ENCODE measurements around the gene HIVEP3. TPM values are rescaled to one million over a fixed set of nuclear protein-coding genes. Genes with fewer than 3 reads are reported as not detected.

Gene HIVEP3
- total RNA-seq, 1 donor from 2014 or later: 11.6 TPM

- H3K27ac ChIP-seq: no peak within 1 kb of the TSS
- H3K36me3 ChIP-seq: no peaks in the 10 kb centered on the region
- H3K9me3 ChIP-seq: no peaks in the 10 kb centered on the region
- peak; percentile 86 to 89 for ATAC-seq
- H3K4me1 ChIP-seq: peaks cover 65% of the 10 kb centered on the region
- peak; percentile 84 for DNase-seq
- H3K4me3 ChIP-seq: no peak within 1 kb of the TSS
- TF ChIP-seq CTCF (IDR thresholded peaks at IDR 0.05): peak; percentile 11
- no peaks in the 10 kb centered on the region for H3K27me3 ChIP-seq (ENCODE audit: low read depth)
- intact Hi-C loops (cut with DNase I): no loop called here
Measured at GRCh38 chr1:41484402-41485241, 434.1 kb downstream of the HIVEP3 start, which contains the start of gene EDN2. Gene EDN2 (minus strand): TSS chr1:41484683. CDS start chr1:41484601, 82 bp downstream.

- no peaks in the 10 kb centered on the region for H3K9me3 ChIP-seq
- no peak for ATAC-seq
- H3K4me1 ChIP-seq: peaks cover 65% of the 10 kb centered on the region
- no peaks in the 10 kb centered on the region for H3K36me3 ChIP-seq
- no peak overlapping the region for H3K27ac ChIP-seq
- intact Hi-C loops (cut with DNase I): no loop called here
- DNase-seq: no peak
- H3K4me3 ChIP-seq: no peak overlapping the region
- no peaks in the 10 kb centered on the region for H3K27me3 ChIP-seq (ENCODE audit: low read depth)
- no peak for TF ChIP-seq CTCF (IDR thresholded peaks at IDR 0.05)
Measured at GRCh38 chr1:41483960-41484401, 434.7 kb downstream of the HIVEP3 start.

- Histone ChIP-seq H3K4me3 (no peak overlapping the region), H3K9me3 (no peaks in the 10 kb centered on the region), H3K27ac (no peak overlapping the region), H3K4me1 (peaks cover 65% of the 10 kb centered on the region), H3K36me3 (no peaks in the 10 kb centered on the region), H3K27me3 (ENCODE audit: low read depth) (no peaks in the 10 kb centered on the region)
- intact Hi-C loops (cut with DNase I): no loop called here
- no peak for TF ChIP-seq CTCF (IDR thresholded peaks at IDR 0.05)
- no peak for ATAC-seq
- peak; percentile 44 for DNase-seq
Measured at GRCh38 chr1:41483001-41483850, 435.5 kb downstream of the HIVEP3 start.

- TF ChIP-seq CTCF (IDR thresholded peaks at IDR 0.05): no peak
- no peak overlapping the region for H3K4me3 ChIP-seq
- H3K36me3 ChIP-seq: no peaks in the 10 kb centered on the region
- intact Hi-C loops (cut with DNase I): no loop called here
- no peak overlapping the region for H3K27ac ChIP-seq
- ATAC-seq: peak; percentile 2 to 29
- DNase-seq: peak; percentile 78
- no peaks in the 10 kb centered on the region for H3K9me3 ChIP-seq
- H3K27me3 ChIP-seq (ENCODE audit: low read depth): no peaks in the 10 kb centered on the region
- peaks cover 68% of the 10 kb centered on the region for H3K4me1 ChIP-seq
Measured at GRCh38 chr1:41482001-41482765, 436.5 kb downstream of the HIVEP3 start.
